GM12878 (cell line): ENCODE measurements around the gene CCR7. TPM values are rescaled to one million over a fixed set of nuclear protein-coding genes. Genes with fewer than 3 reads are reported as not detected.

Experiments
- ATAC-seq: fragments of 200-7000 bp; cut with Tn5 transposase; 3 replicates; pipeline ENCODE4 v1.9.1; 2020; ENCODE audit warnings: mild to moderate bottlenecking, moderate library complexity
- BruUV-seq: library from RNA; stranded (reverse); fragments of 400-500 nt; replicated peaks from 2 replicates; lab custom pipeline; 2021; lab: Mats Ljungman, UMichigan
- CTCF ChIA-PET: fragments of 300-600 bp; sonication (Branson Sonifier 250); formaldehyde crosslinking; extraction: SDS; loops from one replicate; lab custom pipeline; 2021; ENCODE audit warnings: inconsistent platforms; lab: Yijun Ruan, JAX
- POLR2A ChIA-PET: fragments of 350-600 bp; formaldehyde crosslinking; extraction: SDS; loops from one replicate; lab custom pipeline; 2021; ENCODE audit warnings: inconsistent platforms; lab: Charles Lee
- RAD21 ChIA-PET: fragments of 300-600 bp; sonication (Branson Sonifier 250); formaldehyde crosslinking; loops from one replicate; lab custom pipeline; 2023; ENCODE audit warnings: antibody characterized with exemption; ENCODE audit not compliant: unreplicated experiment; lab: Charles Lee
- SMC1A ChIA-PET: fragments of 300-600 bp; sonication (Branson Sonifier 250); formaldehyde crosslinking; loops from one replicate; lab custom pipeline; 2023; ENCODE audit not compliant: unreplicated experiment, uncharacterized antibody; lab: Charles Lee
- DNase-seq: peaks from one replicate; pipeline ENCODE4 v3.0.0-alpha.2; 2011; ENCODE audit warnings: low read depth, low spot score
- FAIRE-seq: peaks from 3 replicates; lab custom pipeline; 2011; peaks lifted over from hg19 to GRCh38; lab: Jason Lieb, UNC
- H2AFZ ChIP-seq: 2 replicates; pipeline ENCODE4 v1.6.0; 2011; ENCODE audit warnings: low read depth, low read length, control low read depth; ENCODE audit not compliant: control insufficient read depth
- H3K27ac ChIP-seq: 2 replicates; pipeline ENCODE4 v1.5.1; 2011; ENCODE audit warnings: control low read depth; ENCODE audit not compliant: control insufficient read depth, insufficient read depth
- H3K27me3 ChIP-seq, 2 experiments: replicated peaks in 1 of 2; 2 replicates each; pipeline versions ENCODE4 v1.6.0 to v1.6.1; 2011; ENCODE audit warnings: low read length in 1 of 2; ENCODE audit not compliant: control insufficient read depth in 2 of 2, insufficient read depth in 2 of 2
- H3K36me3 ChIP-seq, 2 experiments: 2 replicates each; pipeline ENCODE4 v1.5.1; 2011; ENCODE audit warnings: low read length in 1 of 2; ENCODE audit not compliant: control insufficient read depth in 2 of 2, insufficient read depth in 2 of 2
- H3K4me1 ChIP-seq: 2 replicates; pipeline ENCODE4 v1.6.1; 2011; ENCODE audit warnings: mild to moderate bottlenecking, low read length, moderate library complexity, mixed read lengths; ENCODE audit not compliant: control insufficient read depth, insufficient read depth
- H3K4me2 ChIP-seq: 2 replicates; pipeline ENCODE4 v1.6.0; 2011; ENCODE audit warnings: control low read depth; ENCODE audit not compliant: control insufficient read depth, insufficient read depth
- H3K4me3 ChIP-seq: fragments of 200-600 bp; sonication (generic); 2 replicates; pipeline ENCODE4 v1.5.1; 2016
- H3K79me2 ChIP-seq: 2 replicates; pipeline ENCODE4 v1.6.0; 2011; ENCODE audit warnings: low read length; ENCODE audit not compliant: control insufficient read depth, insufficient read depth
- H3K9ac ChIP-seq: 2 replicates; pipeline ENCODE4 v1.8.0; 2011; ENCODE audit warnings: low read length, control low read depth, mixed read lengths; ENCODE audit not compliant: control insufficient read depth, insufficient read depth
- H3K9me3 ChIP-seq: replicated peaks from 3 replicates; pipeline ENCODE4 v1.5.1; 2011; ENCODE audit warnings: mild to moderate bottlenecking, low read length; ENCODE audit not compliant: control insufficient read depth, insufficient read depth
- H4K20me1 ChIP-seq: 2 replicates; pipeline ENCODE4 v1.6.0; 2011; ENCODE audit not compliant: control insufficient read depth, insufficient read depth
- ASH2L ChIP-seq: fragments of 300-600, 200-600 bp; sonication (generic); IDR thresholded peaks from 2 replicates; pipeline ENCODE4 v1.6.1; 2017; ENCODE audit warnings: low read depth, mild to moderate bottlenecking, borderline replicate concordance
- BHLHE40 ChIP-seq, 2 experiments: fragments of 450-650 bp in 1 of 2; IDR thresholded peaks; 2 replicates each; pipeline ENCODE4 v1.6.1; 2011 to 2017; ENCODE audit warnings: low read depth in 2 of 2, borderline replicate concordance in 1 of 2, improper control_type of control experiment in 1 of 2, low read length in 1 of 2, mild to moderate bottlenecking in 1 of 2
- CREM ChIP-seq: IDR thresholded peaks from 2 replicates; pipeline ENCODE4 v1.6.1; 2014; ENCODE audit warnings: antibody characterized with exemption, low read depth
- EED ChIP-seq: sonication (generic); IDR thresholded peaks from 2 replicates; pipeline ENCODE4 v1.6.1; 2016; ENCODE audit warnings: antibody characterized with exemption, low read depth
- FOS ChIP-seq: IDR thresholded peaks from 3 replicates; pipeline ENCODE4 v1.6.1; 2011; ENCODE audit warnings: borderline replicate concordance; ENCODE audit not compliant: insufficient read length; ENCODE audit errors: extremely low read depth
- FOXK2 ChIP-seq: fragments of 450-650 bp; IDR thresholded peaks from 2 replicates; pipeline ENCODE4 v1.6.1; 2017; ENCODE audit warnings: mild to moderate bottlenecking, moderate library complexity
- HDAC6 ChIP-seq: fragments of 200-600 bp; sonication (generic); IDR thresholded peaks from one replicate; pipeline ENCODE4 v1.8.0; 2017; ENCODE audit warnings: antibody characterized with exemption; ENCODE audit not compliant: unreplicated experiment
- HDGF ChIP-seq: fragments of 450-650 bp; IDR thresholded peaks from 2 replicates; pipeline ENCODE4 v1.6.1; 2016; ENCODE audit warnings: antibody characterized with exemption
- KAT2A ChIP-seq: conservative IDR thresholded peaks from 2 replicates; pipeline ENCODE4 v1.6.1; 2011; ENCODE audit warnings: low read depth, low read length; ENCODE audit not compliant: control insufficient read depth
- MXI1 ChIP-seq: fragments of 150-350 bp; IDR thresholded peaks from 2 replicates; pipeline ENCODE4 v1.6.1; 2011; ENCODE audit warnings: low read depth, mild to moderate bottlenecking, inconsistent platforms, low read length, improper control_type of control experiment
- NBN ChIP-seq: fragments of 450-650 bp; IDR thresholded peaks from 2 replicates; pipeline ENCODE4 v1.6.1; 2016
- NFYB ChIP-seq: IDR thresholded peaks from 2 replicates; pipeline ENCODE4 v1.6.1; 2011; ENCODE audit warnings: low read depth, mild to moderate bottlenecking, low read length, improper control_type of control experiment, moderate library complexity; ENCODE audit not compliant: insufficient read depth
- RB1 ChIP-seq: fragments of 450-650 bp; formaldehyde crosslinking; IDR thresholded peaks from 2 replicates; pipeline ENCODE4 v1.6.1; 2017; ENCODE audit warnings: mild to moderate bottlenecking, borderline replicate concordance
- RELA ChIP-seq: fragments of 450-650 bp; IDR thresholded peaks from 2 replicates; pipeline ENCODE4 v1.8.0; 2014; ENCODE audit warnings: borderline replicate concordance; ENCODE audit not compliant: partially characterized antibody
- RFX5 ChIP-seq: IDR thresholded peaks from 2 replicates; pipeline ENCODE4 v1.6.1; 2011; ENCODE audit warnings: low read depth, low read length, improper control_type of control experiment
- SRF ChIP-seq, 2 experiments: IDR thresholded peaks; 2 replicates each; pipeline ENCODE4 v1.6.1; 2011; ENCODE audit warnings: low read depth in 2 of 2, low read length in 2 of 2, mild to moderate bottlenecking in 1 of 2, moderate library complexity in 1 of 2
- ZNF384 ChIP-seq: IDR thresholded peaks from 2 replicates; pipeline ENCODE4 v1.6.1; 2012; ENCODE audit warnings: low read depth, mild to moderate bottlenecking, low read length, improper control_type of control experiment, borderline replicate concordance
- WGBS: methylation state at CpG from one replicate; pipeline ENCODE4 v1.1.6; 2016; ENCODE audit warnings: low lambda C conversion rate; ENCODE audit not compliant: insufficient replicate concordance, insufficient coverage; ENCODE audit errors: missing lambda C conversion rate; 5-methylcytosine and 5-hydroxymethylcytosine counted together
- in situ Hi-C: fragments of 300-500 bp; cut with MboI; formaldehyde crosslinking; loops from 9 replicates; pipeline ENCODE4 v1.14.3; 2018; ENCODE audit warnings: mixed read lengths
- intact Hi-C: fragments of 100-400 bp; cut with micrococcal nuclease; formaldehyde crosslinking; loops from one replicate; pipeline ENCODE4 v1.14.2; 2022; ENCODE audit not compliant: unreplicated experiment
- polyA plus RNA-seq, 11 experiments: library from polyadenylated mRNA; depleted of rRNA in 4 of 11; unstranded in 6 of 11; stranded (reverse) in 5 of 11; fragments of >200 nt; fragmentation: Nextera tagmentation in 4 of 11; fragmentation: Illumina TruSeq in 1 of 11; extraction: Ambion mirVana in 4 of 11; extraction: Trizol in 1 of 11; gene quantifications; 1 replicate in 1 of 11; 2 replicates in 10 of 11; pipeline versions ENCODE4 v1.2.1 to v1.2.3, GENCODE V29; 2011 to 2016; ENCODE audit warnings: inconsistent platforms in 2 of 11, missing spikeins in 2 of 11, low read depth in 1 of 11
- total RNA-seq, 4 experiments: library from RNA; depleted of rRNA in 3 of 4; stranded (reverse); fragments of >200 nt in 3 of 4; fragmentation: Illumina TruSeq in 1 of 4; extraction: Trizol in 1 of 4; gene quantifications; 2 replicates each; pipeline versions ENCODE4 v1.2.1 to v1.2.3, GENCODE V29; 2013 to 2021

CCR7 gene
- total and polyA plus RNA-seq, 10 of the 15 experiments (the other 5 are each of a cell fraction or from before 2014, with no cell fraction given), result 131 to 1,171 (median 260) TPM

- 77% methylated on average over 5 of the region's 5 CpGs for WGBS
- Histone ChIP-seq H3K9me3 (peaks cover 32% of the 10 kb centered on the region), H2AFZ (no peak overlapping the region), H3K9ac (no peak overlapping the region)
- BruUV-seq, result no TSS peak
- ATAC-seq, result no peak
- TF ChIP-seq MXI1 (no peak), ZNF384 (no peak), BHLHE40 (IDR thresholded peaks at IDR 0.05; ENCODE audit: borderline replicate concordance in 1 of 2, low read depth in 2 of 2, low read length in 1 of 2) (no peak), FOXK2 (no peak), KAT2A (no peak), RELA (no peak), RFX5 (no peak), HDAC6 (no peak), SRF (IDR thresholded peaks at IDR 0.05; ENCODE audit: low read depth in 2 of 2, low read length in 2 of 2) (no peak), HDGF (no peak), ASH2L (no peak), NFYB (no peak), EED (no peak), NBN (no peak), CREM (no peak), RB1 (no peak), FOS (no peak)
- TF ChIP-seq, all 136 proteins: peak for 0
- no peaks in the 10 kb centered on the region for H3K79me2 ChIP-seq
- in situ Hi-C loops, result no loop called here
- no peaks in the 10 kb centered on the region for H3K27me3 ChIP-seq
- ChIA-PET RAD21 (interaction anchor here (0.9 to 4.0 kb wide), 10 partner anchors 8 to 100 kb away, joined by 3 to 97 read pairs (median 8); partner anchors contain the start of gene CCR7), POLR2A (interaction anchor here (1.3 to 3.5 kb wide), 7 partner anchors 9 to 44 kb away, joined by 4 to 43 read pairs (median 26); partner anchors contain the start of gene CCR7), CTCF (interaction anchor here (1.1 to 2.8 kb wide), 5 partner anchors 9 to 40 kb away, joined by 3 to 40 read pairs (median 18); no protein-coding TSS in a partner anchor), SMC1A (interaction anchor here (1.4 to 5.2 kb wide), 10 partner anchors 12 to 44 kb away, joined by 3 to 112 read pairs (median 19); partner anchors contain the start of gene CCR7)
- no peaks in the 10 kb centered on the region for H3K36me3 ChIP-seq
- H3K27ac ChIP-seq, result no peak overlapping the region
- peaks cover 16% of the 10 kb centered on the region for H3K4me1 ChIP-seq
- no peak overlapping the region for H3K4me2 ChIP-seq
- DNase-seq, result no peak
- intact Hi-C loops, result no loop called here
- H3K4me3 ChIP-seq, result no peak overlapping the region
- no peaks in the 10 kb centered on the region for H4K20me1 ChIP-seq
- FAIRE-seq, result no peak
Observed at GRCh38 chr17:40576113-40576740, 11.0 kb upstream of the CCR7 start.
